ENCODE results near the gene GGT5. TPM values are rescaled to one million over a fixed set of nuclear protein-coding genes. Genes with fewer than 3 reads are reported as not detected.
"Not testable (repeated sequence)": the region's sequence is repeated elsewhere in the genome, so short reads cannot be mapped to it uniquely, and the experiment has no call there.

GGT5 gene
- total and polyA plus RNA-seq, 2 of the 13 experiments (the other 11 are each of a cell fraction or from before 2014, with no cell fraction given), result 0.69 to 3.1 TPM

GRCh38 chr22:24266495-24266894, 21.6 kb upstream of the GGT5 start:
- BruUV-seq (replicated peaks); H2AFZ ChIP-seq (ENCODE audit: low read length); CTCF ChIA-PET (ENCODE audit: low intra/inter-chr PET ratio, low total read pairs); H3K79me2 ChIP-seq (ENCODE audit: insufficient read depth, low read length); FAIRE-seq; POLR2A ChIA-PET; DNase-seq (ENCODE audit: low spot score); H3K4me2 ChIP-seq (ENCODE audit: low read depth, low read length); H3K27me3 ChIP-seq (ENCODE audit: control insufficient read depth in 1 of 2, insufficient read depth in 2 of 2, low read length in 2 of 2); ATAC-seq; intact Hi-C loops (cut with micrococcal nuclease; ENCODE audit: unreplicated experiment); H3K9ac ChIP-seq (ENCODE audit: insufficient read depth, low read depth, low read length); H3K9me3 ChIP-seq (ENCODE audit: low read length); H4K20me1 ChIP-seq (ENCODE audit: insufficient read depth, low read length); H3K27ac ChIP-seq (ENCODE audit: extremely low read length, insufficient read depth, low read length); H3K36me3 ChIP-seq (replicated peaks in 1 of 2; ENCODE audit: control insufficient read depth in 1 of 2, insufficient read depth in 2 of 2, low read length in 2 of 2); in situ Hi-C loops (cut with HindIII; ENCODE audit: extremely low pct_ligation_motif_present, low pct_unique_long_range_greater_than_20kb); H3K4me3 ChIP-seq (replicated peaks in 1 of 3; ENCODE audit: insufficient read depth in 1 of 3, low read depth in 2 of 3, low read length in 3 of 3): not testable (repeated sequence)
- peaks cover 48% of the 10 kb centered on the region for H3K4me1 ChIP-seq (ENCODE audit: insufficient read depth, low read length)
- TF ChIP-seq CEBPG (CRISPR knock-in tag; IDR thresholded peaks at IDR 0.05) (peak; percentile 26; the same call in 1 of the 2 replicates), ZNF770 (CRISPR knock-in tag; IDR thresholded peaks at IDR 0.05) (peak; percentile 96)
- WGBS (ENCODE audit: low lambda C conversion rate), result 56% methylated on average over 6 of the region's 6 CpGs

GRCh38 chr22:24265734-24266133, 20.9 kb upstream of the GGT5 start:
- CTCF ChIA-PET (ENCODE audit: low intra/inter-chr PET ratio, low total read pairs), result no interaction called here
- ATAC-seq, result no peak

More at GRCh38 chr22:24265734-24266133, 20.9 kb upstream of the GGT5 start:
- DNase-seq (ENCODE audit: low spot score) (no peak), FAIRE-seq (no peak)
- H3K27ac ChIP-seq (ENCODE audit: extremely low read length, insufficient read depth, low read length), result no peak overlapping the region
- H3K36me3 ChIP-seq (replicated peaks in 1 of 2; ENCODE audit: control insufficient read depth in 1 of 2, insufficient read depth in 2 of 2, low read length in 2 of 2), result no peaks in the 10 kb centered on the region
- peaks cover 48% of the 10 kb centered on the region for H3K4me1 ChIP-seq (ENCODE audit: insufficient read depth, low read length)
- no peak overlapping the region for H3K4me2 ChIP-seq (ENCODE audit: low read depth, low read length)
- POLR2A ChIA-PET, result no interaction called here
- H3K9me3 ChIP-seq (ENCODE audit: low read length), result no peaks in the 10 kb centered on the region
- TF ChIP-seq TEAD2 (CRISPR knock-in tag; IDR thresholded peaks at IDR 0.05), result no peak
- TF ChIP-seq MAFF (IDR thresholded peaks at IDR 0.05; ENCODE audit: low read depth, low read length), result 0 out of 2 replicates have a peak, but pooled peaks have one; percentile 24
- TF ChIP-seq ZNF574 (CRISPR knock-in tag; IDR thresholded peaks at IDR 0.05), result no peak
- no peak for TF ChIP-seq ELF4 (CRISPR knock-in tag; IDR thresholded peaks at IDR 0.05; ENCODE audit: borderline replicate concordance)
- peak; percentile 33 to 58; a peak in 3 of 4 replicates for TF ChIP-seq MAFK (conservative IDR thresholded peaks at IDR 0.05 in 1 of 2, IDR thresholded peaks at IDR 0.05 in 1 of 2; ENCODE audit: low read length in 2 of 2)
- in situ Hi-C loops (cut with HindIII; ENCODE audit: extremely low pct_ligation_motif_present, low pct_unique_long_range_greater_than_20kb), result no loop called here
- BruUV-seq (replicated peaks), result no TSS peak
- H3K9ac ChIP-seq (ENCODE audit: insufficient read depth, low read depth, low read length), result no peak overlapping the region
- intact Hi-C loops (cut with micrococcal nuclease; ENCODE audit: unreplicated experiment), result no loop called here
- no peaks in the 10 kb centered on the region for H4K20me1 ChIP-seq (ENCODE audit: insufficient read depth, low read length)
- H3K79me2 ChIP-seq (ENCODE audit: insufficient read depth, low read length), result no peaks in the 10 kb centered on the region
- no peak overlapping the region for H3K4me3 ChIP-seq (replicated peaks in 1 of 3; ENCODE audit: insufficient read depth in 1 of 3, low read depth in 2 of 3, low read length in 3 of 3)
- H3K27me3 ChIP-seq (ENCODE audit: control insufficient read depth in 1 of 2, insufficient read depth in 2 of 2, low read length in 2 of 2), result no peaks in the 10 kb centered on the region; a peak in 1 of 5 replicates
- H2AFZ ChIP-seq (ENCODE audit: low read length), result no peak overlapping the region

All from HepG2 (cell line).